K562 (cell line): ENCODE measurements around the gene GRPR.

Experiments
- FOS ChIP-seq: IDR thresholded peaks from 3 replicates; pipeline ENCODE4 v1.6.1; 2011; ENCODE audit not compliant: insufficient read length; ENCODE audit errors: extremely low read depth
- STAT5B ChIP-seq: fragments of 250-450 bp; sonication (Bioruptor Pico); IDR thresholded peaks from 2 replicates; pipeline ENCODE4 v1.8.0; 2021; ENCODE audit warnings: mild to moderate bottlenecking, inconsistent platforms
- ZNF12 ChIP-seq: sonication (generic); formaldehyde crosslinking; IDR thresholded peaks from 2 replicates; pipeline ENCODE4 v1.4.0; 2020; ENCODE audit warnings: mild to moderate bottlenecking, missing genetic modification reagents
- TF ChIP-seq, protein P1 (sequence below), 3 experiments: IDR thresholded peaks in 2 of 3; conservative IDR thresholded peaks in 1 of 3; 2 replicates each; pipeline ENCODE4 v1.5.1; 2011 to 2012; ENCODE audit warnings: low read length in 3 of 3, mild to moderate bottlenecking in 3 of 3, control low read depth in 2 of 3, improper control_type of control experiment in 1 of 3, inconsistent platforms in 1 of 3, low read depth in 1 of 3, mixed read lengths in 1 of 3, moderate library complexity in 1 of 3; ENCODE audit not compliant: insufficient read depth in 2 of 3

DNA sequence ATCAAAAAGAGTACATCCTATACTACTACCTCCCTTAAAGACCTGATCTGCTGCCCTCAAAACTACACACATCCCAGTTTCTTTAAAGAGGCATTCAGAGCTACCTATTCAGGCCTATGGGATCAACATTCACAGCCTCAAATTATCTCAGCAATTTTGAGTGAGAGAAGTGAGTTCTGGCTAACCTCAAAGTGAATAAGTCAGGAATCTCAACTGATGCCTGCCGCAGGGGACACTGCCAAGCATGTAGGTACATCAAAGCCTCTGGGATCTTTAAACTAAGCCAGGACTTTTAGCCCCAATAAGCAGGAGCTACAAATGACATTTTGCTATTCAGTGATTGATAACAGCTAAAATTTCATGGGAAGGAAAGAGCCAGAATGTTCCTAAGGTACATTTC is 11.6 kb downstream of the GRPR start:
- TF ChIP-seq FOS (no peak), ZNF12 (CRISPR knock-in tag) (no peak), STAT5B (CRISPR knock-in tag) (no peak)
- TF ChIP-seq, protein P1, sequence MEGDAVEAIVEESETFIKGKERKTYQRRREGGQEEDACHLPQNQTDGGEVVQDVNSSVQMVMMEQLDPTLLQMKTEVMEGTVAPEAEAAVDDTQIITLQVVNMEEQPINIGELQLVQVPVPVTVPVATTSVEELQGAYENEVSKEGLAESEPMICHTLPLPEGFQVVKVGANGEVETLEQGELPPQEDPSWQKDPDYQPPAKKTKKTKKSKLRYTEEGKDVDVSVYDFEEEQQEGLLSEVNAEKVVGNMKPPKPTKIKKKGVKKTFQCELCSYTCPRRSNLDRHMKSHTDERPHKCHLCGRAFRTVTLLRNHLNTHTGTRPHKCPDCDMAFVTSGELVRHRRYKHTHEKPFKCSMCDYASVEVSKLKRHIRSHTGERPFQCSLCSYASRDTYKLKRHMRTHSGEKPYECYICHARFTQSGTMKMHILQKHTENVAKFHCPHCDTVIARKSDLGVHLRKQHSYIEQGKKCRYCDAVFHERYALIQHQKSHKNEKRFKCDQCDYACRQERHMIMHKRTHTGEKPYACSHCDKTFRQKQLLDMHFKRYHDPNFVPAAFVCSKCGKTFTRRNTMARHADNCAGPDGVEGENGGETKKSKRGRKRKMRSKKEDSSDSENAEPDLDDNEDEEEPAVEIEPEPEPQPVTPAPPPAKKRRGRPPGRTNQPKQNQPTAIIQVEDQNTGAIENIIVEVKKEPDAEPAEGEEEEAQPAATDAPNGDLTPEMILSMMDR (IDR thresholded peaks at IDR 0.05 in 2 of 3, conservative IDR thresholded peaks at IDR 0.05 in 1 of 3; ENCODE audit: insufficient read depth in 2 of 3, low read depth in 1 of 3, low read length in 3 of 3), result no peak
